ENCODE results near the gene CNGB1. TPM values are rescaled to one million over a fixed set of nuclear protein-coding genes. Genes with fewer than 3 reads are reported as not detected.

Gene CNGB1
- total RNA-seq, 2 experiments from 2014 or later, result not detected

DNA sequence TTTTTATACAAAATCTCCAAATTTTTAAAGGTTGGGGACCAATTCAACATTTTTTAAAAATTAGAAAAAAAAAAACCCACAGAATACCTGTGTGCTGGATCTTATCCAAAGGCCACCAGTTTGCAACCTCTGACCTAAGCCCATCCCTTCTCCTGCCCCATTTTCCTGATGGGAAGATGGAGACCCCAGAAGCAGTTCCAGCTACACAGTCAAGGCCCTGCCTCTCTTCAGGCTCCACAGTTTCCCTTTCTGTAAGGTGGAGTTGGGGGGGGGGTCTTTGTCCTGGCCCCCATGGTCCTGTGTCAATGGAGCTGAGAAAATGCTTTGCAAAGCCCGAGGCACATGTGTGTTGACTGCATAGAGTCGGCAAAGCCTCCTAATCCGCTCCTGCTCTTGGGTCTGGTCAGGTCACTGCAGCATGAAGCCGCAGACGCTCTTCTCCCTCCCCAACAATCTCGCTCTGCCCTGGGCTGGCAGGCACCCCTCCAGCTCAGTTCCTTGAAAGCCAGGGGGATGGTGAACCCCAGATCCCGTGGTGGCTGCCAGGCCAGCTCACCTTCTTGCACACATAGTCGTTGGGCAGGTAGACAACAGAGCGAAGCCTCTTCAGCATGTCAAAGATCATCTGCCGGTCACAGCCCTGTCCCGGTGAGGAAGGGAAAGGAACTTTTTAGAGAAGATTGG is 70.0 kb downstream of the CNGB1 start:
- no peak for TF ChIP-seq EZH2phosphoT487 (IDR thresholded peaks at IDR 0.05; ENCODE audit: borderline replicate concordance, low read depth, low read length)
- TF ChIP-seq, protein P1, sequence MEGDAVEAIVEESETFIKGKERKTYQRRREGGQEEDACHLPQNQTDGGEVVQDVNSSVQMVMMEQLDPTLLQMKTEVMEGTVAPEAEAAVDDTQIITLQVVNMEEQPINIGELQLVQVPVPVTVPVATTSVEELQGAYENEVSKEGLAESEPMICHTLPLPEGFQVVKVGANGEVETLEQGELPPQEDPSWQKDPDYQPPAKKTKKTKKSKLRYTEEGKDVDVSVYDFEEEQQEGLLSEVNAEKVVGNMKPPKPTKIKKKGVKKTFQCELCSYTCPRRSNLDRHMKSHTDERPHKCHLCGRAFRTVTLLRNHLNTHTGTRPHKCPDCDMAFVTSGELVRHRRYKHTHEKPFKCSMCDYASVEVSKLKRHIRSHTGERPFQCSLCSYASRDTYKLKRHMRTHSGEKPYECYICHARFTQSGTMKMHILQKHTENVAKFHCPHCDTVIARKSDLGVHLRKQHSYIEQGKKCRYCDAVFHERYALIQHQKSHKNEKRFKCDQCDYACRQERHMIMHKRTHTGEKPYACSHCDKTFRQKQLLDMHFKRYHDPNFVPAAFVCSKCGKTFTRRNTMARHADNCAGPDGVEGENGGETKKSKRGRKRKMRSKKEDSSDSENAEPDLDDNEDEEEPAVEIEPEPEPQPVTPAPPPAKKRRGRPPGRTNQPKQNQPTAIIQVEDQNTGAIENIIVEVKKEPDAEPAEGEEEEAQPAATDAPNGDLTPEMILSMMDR (conservative IDR thresholded peaks at IDR 0.05; ENCODE audit: low read length), result no peak
- intact Hi-C loops (cut with micrococcal nuclease; ENCODE audit: unreplicated experiment), result loop anchor here (1.0 kb wide), 1 partner anchor 134 kb away; no protein-coding TSS in a partner anchor
- H3K4me1 ChIP-seq (ENCODE audit: insufficient read depth, low read length, poor library complexity, severe bottlenecking), result no peaks in the 10 kb centered on the region
- no TSS peak for BruUV-seq (replicated peaks)
- DNase-seq (ENCODE audit: low spot score), result no peak
- H2AFZ ChIP-seq (ENCODE audit: low read length), result no peak overlapping the region
- H3K79me2 ChIP-seq (ENCODE audit: insufficient read depth, low read depth, low read length), result no peaks in the 10 kb centered on the region
- no peak overlapping the region for H3K27ac ChIP-seq (ENCODE audit: low read depth, low read length, poor library complexity, severe bottlenecking)
- no peak overlapping the region for H3K4me2 ChIP-seq (ENCODE audit: low read length)
- ChIA-PET CTCF (ENCODE audit: unreplicated experiment) (no interaction called here), POLR2A (no interaction called here)
- H3K36me3 ChIP-seq (ENCODE audit: insufficient read depth, low read length), result no peaks in the 10 kb centered on the region
- no peaks in the 10 kb centered on the region for H3K9me2 ChIP-seq (ENCODE audit: insufficient read depth, low read length)
- H4K20me1 ChIP-seq (ENCODE audit: insufficient read depth, low read length), result no peaks in the 10 kb centered on the region
- H3K9me3 ChIP-seq (ENCODE audit: low read length), result no peaks in the 10 kb centered on the region
- no peak overlapping the region for H3K4me3 ChIP-seq (ENCODE audit: low read depth, low read length, poor library complexity, severe bottlenecking)

GRCh38 chr16:57899771-57900661 is 70.9 kb downstream of the CNGB1 start:
- no peak for TF ChIP-seq EZH2phosphoT487 (IDR thresholded peaks at IDR 0.05; ENCODE audit: borderline replicate concordance, low read depth, low read length)
- TF ChIP-seq, protein P1 (conservative IDR thresholded peaks at IDR 0.05; ENCODE audit: low read length), result peak; percentile 98
- no peak overlapping the region for H2AFZ ChIP-seq (ENCODE audit: low read length)
- ChIA-PET CTCF (ENCODE audit: unreplicated experiment) (no interaction called here), POLR2A (no interaction called here)
- no peaks in the 10 kb centered on the region for H3K79me2 ChIP-seq (ENCODE audit: insufficient read depth, low read depth, low read length)
- no peaks in the 10 kb centered on the region for H3K9me3 ChIP-seq (ENCODE audit: low read length)
- H3K27ac ChIP-seq (ENCODE audit: low read depth, low read length, poor library complexity, severe bottlenecking), result no peak overlapping the region
- no peaks in the 10 kb centered on the region for H3K4me1 ChIP-seq (ENCODE audit: insufficient read depth, low read length, poor library complexity, severe bottlenecking)
- no peaks in the 10 kb centered on the region for H4K20me1 ChIP-seq (ENCODE audit: insufficient read depth, low read length)
- H3K36me3 ChIP-seq (ENCODE audit: insufficient read depth, low read length), result no peaks in the 10 kb centered on the region
- intact Hi-C loops (cut with micrococcal nuclease; ENCODE audit: unreplicated experiment), result loop anchor here (1.0 to 10.0 kb wide), 4 partner anchors 101 to 405 kb away; partner anchors contain the start of genes CFAP20 and USB1
- no peak overlapping the region for H3K4me3 ChIP-seq (ENCODE audit: low read depth, low read length, poor library complexity, severe bottlenecking)
- H3K9me2 ChIP-seq (ENCODE audit: insufficient read depth, low read length), result no peaks in the 10 kb centered on the region
- no TSS peak for BruUV-seq (replicated peaks)
- DNase-seq (ENCODE audit: low spot score), result peak; percentile 68
- no peak overlapping the region for H3K4me2 ChIP-seq (ENCODE audit: low read length)

All from OCI-LY7 (cell line).